Vagina (tissue), 2 donors: ENCODE data around the gene NEK5.

ENCODE experiments used
- CTCF ChIP-seq, 3 experiments: fragments of 450-650 bp in 2 of 3; fragments of 200-600 bp in 1 of 3; sonication (generic) in 1 of 3; IDR thresholded peaks; one replicate each; pipeline ENCODE4 v1.5.1; 2017 to 2019; ENCODE audit warnings: antibody characterized with exemption in 3 of 3, mild to moderate bottlenecking in 2 of 3, moderate library complexity in 2 of 3
- POLR2AphosphoS5 ChIP-seq, 2 donors: sonication (generic); formaldehyde crosslinking; IDR thresholded peaks; one replicate each; pipeline ENCODE4 v1.9.0; 2017; ENCODE audit warnings: antibody characterized with exemption in 2 of 2, mild to moderate bottlenecking in 2 of 2, low read depth in 1 of 2; ENCODE audit not compliant: insufficient read depth in 1 of 2

DNA sequence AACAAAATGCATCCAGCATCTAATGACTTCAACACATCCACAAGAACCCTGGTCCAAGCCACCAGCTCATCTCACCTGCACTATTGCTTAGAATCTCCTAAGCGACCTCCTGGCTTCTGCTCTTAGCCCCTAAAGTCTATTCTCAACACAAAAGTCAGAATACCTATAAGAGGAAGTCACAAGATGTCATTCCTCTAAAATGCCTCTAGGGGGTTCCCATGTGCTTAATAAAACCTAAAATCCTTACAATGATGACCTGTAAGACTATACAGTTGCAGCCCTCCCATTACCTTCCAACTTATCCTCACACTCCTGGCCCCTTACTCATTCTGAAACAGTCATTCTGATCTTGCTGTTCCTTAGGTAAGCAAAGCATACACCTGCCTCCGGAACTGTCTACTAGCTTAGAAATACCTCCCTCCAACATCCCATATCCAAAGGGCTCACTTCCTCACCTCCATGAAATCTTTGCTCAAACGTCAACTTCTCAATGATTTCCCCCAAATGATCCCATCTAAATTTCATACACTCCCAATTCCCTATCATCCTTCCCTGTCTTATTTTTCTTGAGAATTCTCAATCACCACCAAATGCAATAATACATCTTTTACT is 127.6 kb downstream of the NEK5 start:
- TF ChIP-seq CTCF (IDR thresholded peaks at IDR 0.05), result peak in 2 of 3 experiments; percentile 43 to 57
- no peak for TF ChIP-seq POLR2AphosphoS5 (IDR thresholded peaks at IDR 0.05; ENCODE audit: insufficient read depth in 1 of 2, low read depth in 1 of 2)
